Retinal pigment epithelial cell (primary cell): ENCODE data around the gene DCUN1D3.

ENCODE experiments used
- DNase-seq: peaks from one replicate; pipeline ENCODE4 v3.0.0-alpha.2; 2010; ENCODE audit warnings: low read depth
- H3K4me3 ChIP-seq: 2 replicates; pipeline ENCODE4 v1.5.1; 2011; ENCODE audit warnings: mild to moderate bottlenecking, low read length, control low read depth, moderate library complexity
- CTCF ChIP-seq: conservative IDR thresholded peaks from 2 replicates; pipeline ENCODE4 v1.5.1; 2011; ENCODE audit warnings: low read depth, low read length, control low read depth, inconsistent platforms

DCUN1D3 gene

GRCh38 chr16:20830372-20830771 is 69.8 kb downstream of the DCUN1D3 start:
- no peak for TF ChIP-seq CTCF
- H3K4me3 ChIP-seq: no peak overlapping the region
- no peak for DNase-seq

GRCh38 chr16:20829536-20829935 is 70.6 kb downstream of the DCUN1D3 start:
- no peak for DNase-seq
- no peak for TF ChIP-seq CTCF
- no peak overlapping the region for H3K4me3 ChIP-seq

- no peak for DNase-seq
Measured at GRCh38 chr16:20826039-20826566, 74.1 kb downstream of the DCUN1D3 start.

GRCh38 chr16:20822521-20823325 is 77.4 kb downstream of the DCUN1D3 start:
- no peak for DNase-seq
- TF ChIP-seq CTCF: no peak

More at GRCh38 chr16:20826039-20826566, 74.1 kb downstream of the DCUN1D3 start:
- no peak for TF ChIP-seq CTCF
- H3K4me3 ChIP-seq: no peak overlapping the region

GRCh38 chr16:20821682-20822081 is 78.5 kb downstream of the DCUN1D3 start:
- DNase-seq: no peak
- TF ChIP-seq CTCF: no peak

More at GRCh38 chr16:20822521-20823325, 77.4 kb downstream of the DCUN1D3 start:
- no peak overlapping the region for H3K4me3 ChIP-seq

GRCh38 chr16:20818929-20819585 is 81.1 kb downstream of the DCUN1D3 start:
- no peak for TF ChIP-seq CTCF
- no peak for DNase-seq

More at GRCh38 chr16:20821682-20822081, 78.5 kb downstream of the DCUN1D3 start:
- H3K4me3 ChIP-seq: no peak overlapping the region

GRCh38 chr16:20814784-20815183 is 85.4 kb downstream of the DCUN1D3 start:
- TF ChIP-seq CTCF: no peak
- DNase-seq: no peak
- H3K4me3 ChIP-seq: no peak overlapping the region

More at GRCh38 chr16:20818929-20819585, 81.1 kb downstream of the DCUN1D3 start:
- H3K4me3 ChIP-seq: no peak overlapping the region
